WTC11 (cell line): ENCODE results near the gene DLX6. TPM values are rescaled to one million over a fixed set of nuclear protein-coding genes. Genes with fewer than 3 reads are reported as not detected.

Source experiments
- ATAC-seq: fragments of 200-7000 bp; cut with Tn5 transposase; 2 replicates; pipeline ENCODE4 v1.10.0; 2021; ENCODE audit warnings: mild to moderate bottlenecking, moderate library complexity
- CTCF ChIA-PET: fragments of 300-600 bp; sonication (Branson Sonifier 250); formaldehyde crosslinking; loops from one replicate; lab custom pipeline; 2021; ENCODE audit warnings: antibody characterized with exemption; lab: Charles Lee
- POLR2A ChIA-PET: fragments of 350-600 bp; sonication (Branson Sonifier 250); formaldehyde crosslinking; loops from one replicate; lab custom pipeline; 2021; ENCODE audit warnings: antibody characterized with exemption; lab: Charles Lee
- DNase-seq: peaks from one replicate; pipeline ENCODE4 v3.0.0; 2021; ENCODE audit warnings: low spot score
- H3K27ac Mint-ChIP-seq: 2 replicates; pipeline ENCODE4 v1.8.0; 2021; ENCODE audit warnings: mixed read lengths
- H3K27me3 Mint-ChIP-seq: 2 replicates; pipeline ENCODE4 v1.8.0; 2021; ENCODE audit warnings: low read depth, mild to moderate bottlenecking, moderate library complexity, mixed read lengths
- H3K36me3 Mint-ChIP-seq: 2 replicates; pipeline ENCODE4 v1.8.0; 2021; ENCODE audit warnings: mixed read lengths
- H3K4me1 Mint-ChIP-seq: 2 replicates; pipeline ENCODE4 v1.8.0; 2022; ENCODE audit warnings: mixed read lengths
- H3K4me3 Mint-ChIP-seq: 2 replicates; pipeline ENCODE4 v1.8.0; 2021; ENCODE audit warnings: mild to moderate bottlenecking, moderate library complexity, mixed read lengths
- H3K9me3 Mint-ChIP-seq: 2 replicates; pipeline ENCODE4 v1.8.0; 2021; ENCODE audit warnings: mixed read lengths
- E2F5 ChIP-seq: sonication (generic); formaldehyde crosslinking; IDR thresholded peaks from 2 replicates; pipeline ENCODE4 v1.8.1; 2022; ENCODE audit warnings: mild to moderate bottlenecking, moderate library complexity, missing genetic modification reagents
- ELF4 ChIP-seq: sonication (generic); formaldehyde crosslinking; IDR thresholded peaks from 2 replicates; pipeline ENCODE4 v1.8.1; 2022; ENCODE audit warnings: low read depth, mild to moderate bottlenecking, moderate library complexity, missing genetic modification reagents
- ERG ChIP-seq: fragments of 250-450 bp; sonication (Bioruptor Pico); IDR thresholded peaks from 2 replicates; pipeline ENCODE4 v1.8.0; 2021; ENCODE audit warnings: mild to moderate bottlenecking
- ESRRA ChIP-seq: sonication (generic); formaldehyde crosslinking; IDR thresholded peaks from 2 replicates; pipeline ENCODE4 v1.8.1; 2022; ENCODE audit warnings: mild to moderate bottlenecking, missing genetic modification reagents, borderline replicate concordance
- FOXK1 ChIP-seq: sonication (generic); formaldehyde crosslinking; IDR thresholded peaks from 2 replicates; pipeline ENCODE4 v1.8.0; 2022; ENCODE audit warnings: mild to moderate bottlenecking, moderate library complexity, missing genetic modification reagents
- GRHL2 ChIP-seq: fragments of 250-450 bp; sonication (Bioruptor Pico); IDR thresholded peaks from 2 replicates; pipeline ENCODE4 v1.8.0; 2022; ENCODE audit warnings: mild to moderate bottlenecking, moderate library complexity; ENCODE audit not compliant: insufficient replicate concordance, severe bottlenecking
- GTF2I ChIP-seq: fragments of 250-450 bp; sonication (Bioruptor Pico); conservative IDR thresholded peaks from 2 replicates; pipeline ENCODE4 v1.4.0; 2021; ENCODE audit warnings: mild to moderate bottlenecking
- KAT7 ChIP-seq: sonication (generic); formaldehyde crosslinking; IDR thresholded peaks from 2 replicates; pipeline ENCODE4 v1.8.1; 2023; ENCODE audit warnings: missing genetic modification reagents, mild to moderate bottlenecking, borderline replicate concordance
- MXD4 ChIP-seq: fragments of 250-450 bp; sonication (Bioruptor Pico); IDR thresholded peaks from 2 replicates; pipeline ENCODE4 v1.8.0; 2021; ENCODE audit warnings: mild to moderate bottlenecking, moderate library complexity, borderline replicate concordance
- MYBL2 ChIP-seq: sonication (generic); formaldehyde crosslinking; IDR thresholded peaks from 2 replicates; pipeline ENCODE4 v1.8.1; 2023; ENCODE audit warnings: mild to moderate bottlenecking, moderate library complexity, missing genetic modification reagents
- NFYB ChIP-seq: sonication (generic); formaldehyde crosslinking; conservative IDR thresholded peaks from 2 replicates; pipeline ENCODE4 v1.8.0; 2022; ENCODE audit warnings: low read depth, missing genetic modification reagents
- NR3C1 ChIP-seq: sonication (generic); formaldehyde crosslinking; conservative IDR thresholded peaks from 2 replicates; pipeline ENCODE4 v1.8.1; 2023; ENCODE audit warnings: low read depth, mild to moderate bottlenecking, missing genetic modification reagents
- PREB ChIP-seq: sonication (generic); formaldehyde crosslinking; IDR thresholded peaks from 2 replicates; pipeline ENCODE4 v1.8.1; 2022; ENCODE audit warnings: mild to moderate bottlenecking, missing genetic modification reagents, moderate library complexity, borderline replicate concordance
- RELA ChIP-seq: sonication (generic); formaldehyde crosslinking; IDR thresholded peaks from 2 replicates; pipeline ENCODE4 v1.8.1; 2022; ENCODE audit warnings: missing genetic modification reagents, mild to moderate bottlenecking, borderline replicate concordance
- SMAD3 ChIP-seq: sonication (generic); formaldehyde crosslinking; IDR thresholded peaks from 2 replicates; pipeline ENCODE4 v1.8.0; 2022; ENCODE audit warnings: missing genetic modification reagents, mild to moderate bottlenecking, borderline replicate concordance
- SOX15 ChIP-seq: fragments of 250-450 bp; sonication (Bioruptor Pico); IDR thresholded peaks from 2 replicates; pipeline ENCODE4 v1.9.0; 2021; ENCODE audit warnings: mild to moderate bottlenecking
- SP1 ChIP-seq: sonication (generic); formaldehyde crosslinking; conservative IDR thresholded peaks from 2 replicates; pipeline ENCODE4 v1.8.1; 2022; ENCODE audit warnings: missing genetic modification reagents
- ZMAT4 ChIP-seq: fragments of 250-450 bp; sonication (Bioruptor Pico); IDR thresholded peaks from 2 replicates; pipeline ENCODE4 v1.9.0; 2021; ENCODE audit warnings: mild to moderate bottlenecking
- ZNF281 ChIP-seq: sonication (generic); formaldehyde crosslinking; IDR thresholded peaks from 2 replicates; pipeline ENCODE4 v1.8.0; 2023; ENCODE audit warnings: mild to moderate bottlenecking, missing genetic modification reagents
- ZNF671 ChIP-seq: fragments of 250-450 bp; sonication (Bioruptor Pico); IDR thresholded peaks from 2 replicates; pipeline ENCODE4 v1.8.0; 2021; ENCODE audit warnings: mild to moderate bottlenecking
- total RNA-seq: library from RNA; stranded (reverse); gene quantifications from 3 replicates; pipeline ENCODE4 v1.2.3, GENCODE V29; 2021
- TF ChIP-seq, protein P1 (sequence below): sonication (generic); formaldehyde crosslinking; IDR thresholded peaks from 2 replicates; pipeline ENCODE4 v1.8.1; 2023; ENCODE audit warnings: mild to moderate bottlenecking, missing genetic modification reagents, moderate library complexity
- TF ChIP-seq, protein P2 (sequence below): sonication (generic); formaldehyde crosslinking; IDR thresholded peaks from 2 replicates; pipeline ENCODE4 v1.8.0; 2022; ENCODE audit warnings: mild to moderate bottlenecking, missing genetic modification reagents

The DLX6 gene
- total RNA-seq, 1 experiment from 2014 or later: 0.09 TPM

GRCh38 chr7:96979551-96980276 is 25.6 kb upstream of the DLX6 start (continued):
- TF ChIP-seq ERG (no peak), ZMAT4 (CRISPR knock-in tag) (no peak), NFYB (CRISPR knock-in tag) (no peak), PREB (CRISPR knock-in tag) (no peak), MYBL2 (no peak), FOXK1 (CRISPR knock-in tag) (no peak)

DNA sequence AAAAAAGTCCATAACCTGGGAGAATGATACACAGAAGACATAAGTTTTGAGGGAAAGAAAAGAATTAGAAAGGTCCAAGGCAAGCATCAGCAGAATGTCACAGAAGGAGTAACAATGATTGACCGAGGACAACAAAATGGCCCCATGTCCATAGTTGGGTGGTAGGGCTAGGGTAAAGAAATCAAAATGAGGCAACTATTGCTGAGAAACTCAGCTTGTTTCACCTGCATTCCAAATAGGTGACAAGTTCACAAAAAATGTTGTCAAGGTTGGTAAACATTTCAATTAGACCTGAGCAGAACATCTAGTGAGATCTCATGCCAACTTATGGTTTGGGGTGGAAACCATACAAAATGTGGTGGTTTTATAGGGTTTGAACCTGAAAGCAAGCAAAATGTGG is 22.8 kb upstream of the DLX6 start:
- no peaks in the 10 kb centered on the region for H3K36me3 Mint-ChIP-seq
- TF ChIP-seq NR3C1 (CRISPR knock-in tag): no peak
- peaks cover 11% of the 10 kb centered on the region for H3K4me1 Mint-ChIP-seq
- DNase-seq: no peak
- H3K27ac Mint-ChIP-seq: no peak overlapping the region
- no peak for ATAC-seq
- no peak overlapping the region for H3K4me3 Mint-ChIP-seq
- H3K9me3 Mint-ChIP-seq: no peaks in the 10 kb centered on the region
- peaks cover 61% of the 10 kb centered on the region for H3K27me3 Mint-ChIP-seq
- POLR2A ChIA-PET: no interaction called here
- CTCF ChIA-PET: no interaction called here

GRCh38 chr7:96985992-96986391 is 19.4 kb upstream of the DLX6 start:
- Mint-ChIP-seq H3K36me3 (no peaks in the 10 kb centered on the region), H3K27me3 (peaks cover 84% of the 10 kb centered on the region), H3K27ac (no peak overlapping the region), H3K4me1 (peaks cover 32% of the 10 kb centered on the region), H3K4me3 (no peak overlapping the region), H3K9me3 (no peaks in the 10 kb centered on the region)
- no peak for DNase-seq
- CTCF ChIA-PET: no interaction called here
- TF ChIP-seq ELF4 (CRISPR knock-in tag) (no peak), KAT7 (CRISPR knock-in tag) (no peak), MXD4 (CRISPR knock-in tag) (no peak), RELA (CRISPR knock-in tag) (no peak)
- TF ChIP-seq, protein P1, sequence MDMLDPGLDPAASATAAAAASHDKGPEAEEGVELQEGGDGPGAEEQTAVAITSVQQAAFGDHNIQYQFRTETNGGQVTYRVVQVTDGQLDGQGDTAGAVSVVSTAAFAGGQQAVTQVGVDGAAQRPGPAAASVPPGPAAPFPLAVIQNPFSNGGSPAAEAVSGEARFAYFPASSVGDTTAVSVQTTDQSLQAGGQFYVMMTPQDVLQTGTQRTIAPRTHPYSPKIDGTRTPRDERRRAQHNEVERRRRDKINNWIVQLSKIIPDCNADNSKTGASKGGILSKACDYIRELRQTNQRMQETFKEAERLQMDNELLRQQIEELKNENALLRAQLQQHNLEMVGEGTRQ (CRISPR knock-in tag): no peak
- TF ChIP-seq, protein P2, sequence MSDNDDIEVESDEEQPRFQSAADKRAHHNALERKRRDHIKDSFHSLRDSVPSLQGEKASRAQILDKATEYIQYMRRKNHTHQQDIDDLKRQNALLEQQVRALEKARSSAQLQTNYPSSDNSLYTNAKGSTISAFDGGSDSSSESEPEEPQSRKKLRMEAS (CRISPR knock-in tag): no peak
- POLR2A ChIA-PET: no interaction called here
- ATAC-seq: no peak

DNA sequence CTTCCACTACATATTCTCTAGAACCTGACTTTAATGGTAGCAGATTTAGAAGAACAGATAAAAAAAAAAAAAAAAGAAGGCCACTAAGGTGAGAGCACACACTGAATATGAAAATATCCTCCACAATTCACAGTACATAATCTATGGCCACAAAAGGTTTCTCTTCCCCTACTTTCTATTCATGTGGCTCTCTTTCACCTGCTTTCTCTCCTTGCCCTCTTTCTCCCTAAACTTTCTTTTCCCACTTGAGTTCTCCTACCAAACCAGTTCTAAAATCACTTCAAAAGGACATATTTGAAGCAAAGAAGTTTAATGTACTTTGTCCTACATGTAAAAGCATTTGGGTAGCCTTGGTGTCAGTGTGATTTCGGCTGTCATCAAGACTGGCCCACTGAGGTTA is 18.5 kb upstream of the DLX6 start:
- no peak for DNase-seq
- peaks cover 93% of the 10 kb centered on the region for H3K27me3 Mint-ChIP-seq
- no peak overlapping the region for H3K4me3 Mint-ChIP-seq
- ChIA-PET POLR2A (no interaction called here), CTCF (interaction anchor here (0.6 kb wide), 1 partner anchor 34 kb away, joined by 4 read pairs; no protein-coding TSS in a partner anchor)
- no peaks in the 10 kb centered on the region for H3K36me3 Mint-ChIP-seq
- H3K27ac Mint-ChIP-seq: no peak overlapping the region
- H3K4me1 Mint-ChIP-seq: peaks cover 37% of the 10 kb centered on the region
- no peak for ATAC-seq
- H3K9me3 Mint-ChIP-seq: no peaks in the 10 kb centered on the region
- TF ChIP-seq E2F5 (CRISPR knock-in tag) (no peak), SMAD3 (CRISPR knock-in tag) (no peak), SOX15 (no peak), ZNF671 (no peak), RELA (CRISPR knock-in tag) (no peak), SP1 (CRISPR knock-in tag) (no peak), ZNF281 (CRISPR knock-in tag) (no peak), GRHL2 (CRISPR knock-in tag) (no peak), GTF2I (CRISPR knock-in tag) (no peak), ESRRA (CRISPR knock-in tag) (no peak), ZMAT4 (CRISPR knock-in tag) (no peak)
